A673 (cell line): ENCODE results near the gene MBLAC2.

ENCODE experiments used
- CTCF ChIP-seq: fragments of 300-800, 200-600 bp; sonication (generic); conservative IDR thresholded peaks from 2 replicates; pipeline ENCODE4 v1.5.1; 2017; ENCODE audit warnings: low read depth, mild to moderate bottlenecking, antibody characterized with exemption, low read length, moderate library complexity, mixed read lengths
- EZH2 ChIP-seq: fragments of 200-600 bp; sonication (generic); IDR thresholded peaks from 2 replicates; pipeline ENCODE4 v1.6.1; 2017; ENCODE audit warnings: borderline replicate concordance, low read depth, mild to moderate bottlenecking, mixed read lengths, antibody characterized with exemption, low read length; ENCODE audit not compliant: poor library complexity, severe bottlenecking

- TF ChIP-seq CTCF, result no peak
- TF ChIP-seq EZH2, result no peak
These were observed 14.2 kb upstream of the MBLAC2 start for GRCh38 chr5:90488791-90489190.
